Measurements from ENCODE around the gene FGFR3.

The FGFR3 gene

GRCh38 chr4:1783970-1784369, 9.1 kb upstream of the FGFR3 start:
- no peak for TF ChIP-seq CTCF (IDR thresholded peaks at IDR 0.05; ENCODE audit: low read depth, low read length)
- DNase-seq (ENCODE audit: extremely low read depth, low read depth), result no peak

DNA sequence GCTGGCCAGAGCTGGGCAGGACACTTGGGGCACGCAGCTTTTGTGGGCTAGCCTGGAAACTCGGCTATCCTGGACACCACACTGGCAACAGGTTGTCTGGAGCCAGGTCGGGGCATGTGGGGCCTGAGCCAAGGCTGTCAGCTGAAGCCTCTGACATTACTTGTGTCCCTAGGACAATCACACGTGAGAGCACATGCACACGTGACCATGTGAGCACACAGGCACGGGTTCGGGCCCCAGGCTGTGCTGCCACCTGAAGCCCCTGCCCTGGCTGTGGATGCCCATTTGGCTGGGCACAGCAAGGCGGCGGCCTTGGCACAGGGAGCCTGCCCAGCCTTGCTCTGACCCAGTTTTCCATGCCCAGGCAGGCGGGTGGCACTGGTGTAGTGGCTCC, 8.7 kb upstream of the FGFR3 start:
- no peak for TF ChIP-seq CTCF (IDR thresholded peaks at IDR 0.05; ENCODE audit: low read depth, low read length)
- DNase-seq (ENCODE audit: extremely low read depth, low read depth), result no peak

DNA sequence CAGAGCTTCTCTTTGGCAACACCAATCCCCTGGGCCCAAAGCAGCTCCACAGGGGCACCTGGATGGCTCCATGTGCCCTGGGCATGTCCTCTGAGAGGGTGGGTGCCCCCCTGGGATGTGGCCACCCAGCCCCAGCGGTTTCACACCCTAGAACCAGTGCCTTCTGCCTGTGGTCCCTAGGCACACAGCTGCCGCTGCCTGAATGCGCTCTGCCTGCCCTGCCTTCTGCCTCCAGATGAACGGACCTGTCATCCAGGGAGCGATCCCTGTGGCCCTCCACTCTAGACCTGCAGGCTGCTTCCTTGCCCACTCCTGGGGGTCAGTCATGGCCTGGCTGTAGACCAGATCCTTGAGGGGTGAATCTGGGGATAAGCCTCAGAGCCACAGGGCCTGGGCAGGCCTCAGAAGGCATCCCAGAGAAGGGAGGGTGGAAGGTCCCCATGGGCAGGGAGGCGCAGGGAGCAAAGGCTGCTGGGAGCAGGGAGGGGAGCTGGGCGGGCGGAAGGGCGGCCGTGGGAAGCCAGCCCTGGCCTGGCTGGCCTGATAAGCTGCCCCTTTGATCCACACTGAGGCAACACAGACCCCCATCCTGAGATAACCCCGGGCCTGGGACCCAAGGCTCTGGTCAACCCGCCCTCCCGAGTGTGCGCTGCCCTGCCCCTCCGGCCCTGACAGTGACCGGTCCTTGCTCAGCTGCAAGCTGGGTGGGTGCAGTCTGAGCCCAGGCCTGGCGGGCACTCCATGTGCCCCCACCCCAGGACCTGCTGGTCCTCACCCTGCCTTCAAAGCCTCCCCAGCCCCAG, 8.1 kb upstream of the FGFR3 start:
- DNase-seq (ENCODE audit: extremely low read depth, low read depth), result no peak
- TF ChIP-seq CTCF (IDR thresholded peaks at IDR 0.05; ENCODE audit: low read depth, low read length), result no peak

GRCh38 chr4:1785592-1785991, 7.5 kb upstream of the FGFR3 start:
- no peak for TF ChIP-seq CTCF (IDR thresholded peaks at IDR 0.05; ENCODE audit: low read depth, low read length)
- DNase-seq (ENCODE audit: extremely low read depth, low read depth), result no peak

DNA sequence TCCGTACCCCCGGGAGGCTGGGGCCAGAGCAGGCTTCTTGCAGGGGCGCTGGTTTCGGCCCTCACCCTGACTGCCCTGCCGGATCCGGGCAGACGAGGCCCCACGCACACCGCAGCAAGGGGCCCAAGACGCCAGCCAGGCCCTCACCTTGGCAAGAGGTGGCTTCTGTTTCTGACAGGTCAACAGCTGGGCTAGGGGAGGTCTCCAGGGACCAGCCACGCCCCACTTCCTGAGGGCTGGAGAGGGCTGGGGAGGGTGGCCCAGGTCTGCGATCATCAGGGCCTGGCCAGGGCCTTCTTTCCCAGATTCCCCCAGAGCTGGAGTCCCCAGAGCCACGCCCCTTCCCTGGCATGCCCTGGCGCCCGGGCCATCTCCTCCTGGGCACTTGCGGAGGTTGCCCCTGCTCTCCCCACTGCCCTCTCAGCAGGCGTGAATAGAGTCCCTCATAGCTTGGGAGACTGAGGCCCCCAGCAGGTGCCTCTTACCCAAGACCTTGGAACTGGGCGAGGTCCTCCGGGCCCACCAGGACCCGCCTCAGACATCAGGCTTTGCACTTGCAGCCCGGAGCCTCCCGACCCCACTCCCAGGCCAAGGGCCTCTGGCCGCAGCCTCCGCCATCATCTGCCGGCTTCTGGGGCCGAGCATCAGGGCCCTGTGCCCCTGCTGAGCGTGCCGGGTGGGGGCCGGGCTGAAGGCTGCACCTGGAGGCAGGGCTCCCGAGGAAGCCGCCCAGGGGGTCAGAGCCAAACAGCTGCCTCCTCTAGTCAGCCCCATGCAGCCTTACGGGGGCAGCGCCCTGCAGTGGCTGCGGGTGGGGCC, 6.3 kb upstream of the FGFR3 start:
- no peak for DNase-seq (ENCODE audit: extremely low read depth, low read depth)

GRCh38 chr4:1787411-1788077, 5.5 kb upstream of the FGFR3 start:
- no peak for TF ChIP-seq CTCF (IDR thresholded peaks at IDR 0.05; ENCODE audit: low read depth, low read length)

More for the DNA sequence above, 6.3 kb upstream of the FGFR3 start:
- no peak for TF ChIP-seq CTCF (IDR thresholded peaks at IDR 0.05; ENCODE audit: low read depth, low read length)

More at GRCh38 chr4:1787411-1788077, 5.5 kb upstream of the FGFR3 start:
- no peak for DNase-seq (ENCODE audit: extremely low read depth, low read depth)
